GM12864 (cell line): ENCODE results near the gene KCNQ1.

Experiments used
- DNase-seq: peaks from one replicate; pipeline ENCODE4 v3.0.0-alpha.2; 2011; ENCODE audit warnings: low read depth
- H3K4me3 ChIP-seq: 2 replicates; pipeline ENCODE4 v1.5.1; 2011; ENCODE audit warnings: mild to moderate bottlenecking, low read depth, low read length, control low read depth
- TF ChIP-seq, protein P1 (sequence below): IDR thresholded peaks from 2 replicates; pipeline ENCODE4 v1.5.1; 2011; ENCODE audit warnings: low read depth, mild to moderate bottlenecking, moderate library complexity, low read length, control low read depth, inconsistent platforms; ENCODE audit errors: missing control alignments

Gene KCNQ1

DNA sequence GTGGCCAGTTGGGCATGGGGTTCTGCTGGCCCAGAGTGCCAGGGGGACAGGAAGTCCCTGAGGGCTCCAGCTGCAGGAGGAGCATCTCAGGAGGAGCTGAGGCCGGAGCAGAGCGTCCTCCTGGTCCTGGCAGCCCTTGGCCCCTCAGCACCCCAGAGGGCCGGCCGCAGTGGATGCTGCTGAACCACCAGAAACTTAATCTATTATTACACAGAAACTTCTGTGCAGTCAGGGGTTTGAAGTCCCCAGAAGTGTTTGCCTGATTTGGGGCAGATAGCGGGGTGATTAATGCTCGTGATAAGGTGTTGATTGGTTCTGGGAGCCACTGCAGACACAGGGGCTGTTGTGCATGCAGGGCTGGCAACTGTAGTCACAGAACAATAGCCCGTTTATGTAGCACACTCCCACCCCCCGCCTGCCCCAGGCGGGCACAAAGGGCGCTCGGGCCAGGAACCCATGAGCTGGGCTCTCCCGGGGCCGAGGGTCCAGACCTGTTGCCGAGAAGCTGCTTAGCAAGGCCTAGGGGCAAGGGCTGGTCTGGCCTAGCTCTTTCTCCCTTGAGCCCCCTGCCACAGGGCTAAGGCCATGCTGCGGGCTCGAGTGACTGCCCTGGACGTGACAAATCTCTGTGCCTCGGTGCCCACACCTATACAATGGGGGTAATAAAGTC is 284.0 kb downstream of the KCNQ1 start:
- TF ChIP-seq, protein P1, sequence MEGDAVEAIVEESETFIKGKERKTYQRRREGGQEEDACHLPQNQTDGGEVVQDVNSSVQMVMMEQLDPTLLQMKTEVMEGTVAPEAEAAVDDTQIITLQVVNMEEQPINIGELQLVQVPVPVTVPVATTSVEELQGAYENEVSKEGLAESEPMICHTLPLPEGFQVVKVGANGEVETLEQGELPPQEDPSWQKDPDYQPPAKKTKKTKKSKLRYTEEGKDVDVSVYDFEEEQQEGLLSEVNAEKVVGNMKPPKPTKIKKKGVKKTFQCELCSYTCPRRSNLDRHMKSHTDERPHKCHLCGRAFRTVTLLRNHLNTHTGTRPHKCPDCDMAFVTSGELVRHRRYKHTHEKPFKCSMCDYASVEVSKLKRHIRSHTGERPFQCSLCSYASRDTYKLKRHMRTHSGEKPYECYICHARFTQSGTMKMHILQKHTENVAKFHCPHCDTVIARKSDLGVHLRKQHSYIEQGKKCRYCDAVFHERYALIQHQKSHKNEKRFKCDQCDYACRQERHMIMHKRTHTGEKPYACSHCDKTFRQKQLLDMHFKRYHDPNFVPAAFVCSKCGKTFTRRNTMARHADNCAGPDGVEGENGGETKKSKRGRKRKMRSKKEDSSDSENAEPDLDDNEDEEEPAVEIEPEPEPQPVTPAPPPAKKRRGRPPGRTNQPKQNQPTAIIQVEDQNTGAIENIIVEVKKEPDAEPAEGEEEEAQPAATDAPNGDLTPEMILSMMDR = no peak
- no peak for DNase-seq

DNA sequence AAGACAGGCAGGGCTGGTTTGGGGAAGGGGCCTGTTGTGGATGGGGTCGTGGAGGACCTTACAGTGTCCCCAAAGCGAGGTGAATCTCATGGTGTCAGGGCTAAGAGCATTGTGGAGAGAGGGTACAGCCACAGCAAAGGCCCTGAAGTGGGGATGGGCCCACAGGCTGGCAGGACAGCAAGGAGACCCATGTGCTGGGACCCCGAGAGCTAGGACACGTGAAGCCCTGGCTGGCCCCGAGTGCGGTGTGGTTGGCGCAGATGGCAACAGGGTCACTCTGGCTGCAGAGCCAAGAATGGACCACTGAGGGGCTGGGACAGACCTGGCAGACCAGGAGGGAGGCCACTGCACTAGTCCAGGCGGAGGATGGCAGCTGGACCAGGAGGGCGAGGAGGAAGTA is 285.0 kb downstream of the KCNQ1 start:
- no peak overlapping the region for H3K4me3 ChIP-seq
- TF ChIP-seq, protein P1 = no peak
- no peak for DNase-seq

More for the DNA sequence above, 284.0 kb downstream of the KCNQ1 start:
- H3K4me3 ChIP-seq = no peak overlapping the region

DNA sequence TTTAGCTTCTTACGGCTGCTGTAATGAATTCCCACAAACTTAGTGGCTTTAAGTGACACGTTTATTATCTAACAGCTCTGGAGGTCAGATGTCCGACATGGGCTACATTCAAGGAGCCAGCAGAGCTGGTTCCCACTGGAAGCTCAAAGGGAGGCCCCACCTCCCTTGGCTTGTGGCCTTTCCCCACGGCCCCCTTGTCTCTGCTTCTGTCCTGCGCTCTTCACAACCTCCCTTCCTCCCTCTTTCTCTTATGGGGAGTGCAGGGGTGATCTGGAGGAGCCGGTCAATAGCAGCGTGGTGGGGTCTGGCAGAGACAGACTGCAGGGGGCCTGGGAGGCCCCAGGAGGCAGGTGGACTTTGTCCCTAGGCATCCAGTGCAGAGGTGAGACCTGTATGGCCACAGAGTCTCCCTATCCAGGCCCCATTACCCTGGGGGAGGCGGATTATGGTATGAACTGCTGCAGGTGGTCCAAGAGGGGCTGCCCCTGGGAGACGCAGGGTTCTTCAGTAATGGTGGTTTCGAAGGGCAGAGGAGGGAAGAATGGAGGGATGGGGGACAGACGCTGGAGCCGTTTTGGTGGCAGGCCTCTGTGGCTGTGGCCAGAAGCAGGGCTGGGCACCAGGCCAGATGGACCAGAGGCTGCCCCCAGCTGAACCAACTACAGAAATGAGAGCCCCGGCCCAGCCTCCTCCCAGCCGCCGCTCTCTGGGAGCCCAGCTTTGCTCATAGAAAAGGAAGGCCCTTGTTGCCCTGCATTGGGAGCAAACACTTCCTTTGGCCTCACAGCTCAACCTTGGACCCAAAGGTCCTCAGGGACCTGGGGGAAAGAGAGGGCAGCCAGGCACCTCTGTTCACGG is 285.7 kb downstream of the KCNQ1 start:
- no peak for DNase-seq
- TF ChIP-seq, protein P1 = no peak
- no peak overlapping the region for H3K4me3 ChIP-seq

DNA sequence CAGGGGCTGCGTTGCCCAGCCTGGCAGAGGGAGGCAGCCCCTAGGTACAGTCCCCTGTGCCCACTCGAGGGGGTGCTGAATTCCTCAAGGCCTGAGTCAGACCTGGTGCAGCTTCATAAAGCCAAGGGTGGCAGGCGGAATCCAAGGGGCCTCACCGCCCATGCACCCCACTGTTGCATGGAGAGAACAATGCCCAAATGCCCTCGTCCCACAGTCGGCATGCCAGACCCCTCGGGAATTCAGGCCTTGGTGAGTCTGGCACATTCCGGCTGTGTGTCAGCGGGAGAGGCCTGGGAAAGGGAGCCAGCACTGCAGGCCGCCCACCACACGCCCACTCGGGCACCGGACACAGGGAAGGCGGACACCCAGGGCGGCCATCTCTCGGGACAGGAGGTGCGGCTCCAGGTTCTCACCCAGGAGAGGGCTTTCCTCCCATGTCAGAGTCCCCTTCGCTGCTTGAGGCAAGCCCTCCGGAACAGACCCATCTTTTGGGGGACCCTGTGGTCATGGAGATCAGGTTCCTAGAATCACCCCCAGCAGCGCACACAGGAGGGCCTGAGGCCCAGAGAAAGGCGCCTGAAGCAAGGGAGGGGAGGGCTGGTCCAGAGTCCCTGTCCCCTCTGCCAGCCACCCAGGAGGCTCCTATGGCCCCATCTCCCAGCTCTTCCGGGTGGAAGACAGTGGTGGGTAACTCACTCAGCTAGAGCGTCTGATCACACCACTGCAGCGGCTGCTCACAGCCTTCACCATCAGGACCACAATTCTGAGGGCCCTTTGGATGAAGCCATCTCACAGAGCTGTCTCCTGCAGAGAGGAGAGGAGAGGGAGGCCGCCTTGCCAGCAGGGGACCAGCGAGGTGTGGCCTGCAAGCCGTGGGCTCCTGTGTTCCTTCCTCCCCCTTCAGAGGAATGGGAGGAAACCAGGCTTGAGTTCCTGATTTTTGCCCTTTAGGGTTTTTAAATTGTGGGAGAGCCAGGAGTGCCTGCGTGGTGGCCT is 286.6 kb downstream of the KCNQ1 start:
- H3K4me3 ChIP-seq = no peak overlapping the region
- no peak for DNase-seq
- TF ChIP-seq, protein P1 = no peak

DNA sequence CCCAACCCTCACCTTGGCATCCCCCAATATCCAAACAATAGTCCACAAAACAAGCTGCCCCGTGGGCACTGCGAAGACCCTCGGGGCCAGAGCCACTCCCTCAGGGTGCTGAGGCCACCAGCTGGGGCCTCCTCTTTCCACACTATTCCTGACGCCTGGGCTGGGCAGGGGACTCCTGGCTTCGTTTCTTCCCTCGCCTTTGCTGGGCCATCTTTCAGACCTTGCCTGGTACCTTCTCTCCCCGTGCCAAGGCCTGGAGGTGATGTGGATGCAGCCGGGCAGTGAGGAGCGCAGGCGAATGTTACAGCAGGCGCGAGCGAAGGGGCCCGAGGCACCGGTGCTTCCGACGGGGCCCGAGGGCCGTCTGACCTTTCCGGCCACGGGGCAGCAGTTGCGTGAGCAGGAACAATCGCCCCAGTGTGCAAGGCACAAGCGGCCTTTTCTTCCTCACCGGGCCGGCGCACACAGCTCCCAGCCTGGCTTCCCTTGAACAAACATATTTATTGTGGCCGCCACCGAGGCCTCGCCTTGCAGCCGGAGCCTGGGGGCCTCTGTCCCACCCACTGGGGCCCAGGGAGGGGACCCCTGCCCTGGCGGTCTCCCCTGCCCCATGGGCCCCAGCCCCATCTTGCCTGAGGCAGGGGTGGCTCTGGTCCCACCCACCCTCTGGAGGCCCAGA is 287.6 kb downstream of the KCNQ1 start:
- TF ChIP-seq, protein P1 = no peak
- DNase-seq = no peak
- H3K4me3 ChIP-seq = no peak overlapping the region
